ENCODE data around the gene KLF7.

DNA sequence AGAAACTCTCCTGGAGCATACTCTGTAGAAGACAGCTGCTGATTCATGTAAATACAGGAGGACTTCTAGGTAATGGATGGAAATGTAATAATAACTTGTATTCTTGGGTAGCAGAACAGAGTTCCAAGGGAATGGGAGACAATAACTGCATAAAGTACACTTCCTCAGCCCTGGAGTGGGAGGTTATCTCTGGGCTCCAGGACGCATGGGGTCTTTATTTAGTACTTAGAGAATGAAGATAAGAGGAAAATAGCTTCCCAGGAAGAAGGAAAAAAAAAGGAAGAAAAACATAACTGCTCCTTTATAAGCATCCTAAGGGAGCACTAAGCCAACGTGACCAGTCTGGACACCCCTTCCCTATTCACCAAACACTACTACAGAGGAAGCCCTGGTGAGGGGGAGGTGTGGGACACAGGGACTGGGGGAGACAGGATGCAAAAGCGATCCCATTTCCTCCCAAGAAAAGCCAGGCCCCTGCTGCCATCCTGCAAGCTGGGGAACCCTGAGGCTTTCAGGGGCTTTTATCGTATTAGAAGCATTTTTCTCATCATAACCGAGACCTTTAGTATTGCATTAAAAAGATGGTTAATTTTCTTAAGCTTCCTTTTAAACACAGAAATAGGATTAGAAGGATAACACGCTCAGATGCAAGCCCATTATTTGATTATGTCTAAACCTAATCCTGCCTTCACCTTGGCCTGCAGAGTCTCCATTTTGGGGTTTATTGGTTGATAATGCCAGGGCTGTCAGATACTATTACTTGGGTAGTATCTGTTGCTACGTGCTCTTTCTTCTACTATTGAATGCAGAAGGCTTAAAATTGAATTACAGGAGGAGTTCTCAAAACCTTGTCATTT is 78.5 kb downstream of the KLF7 start:
- TF ChIP-seq, protein P1, sequence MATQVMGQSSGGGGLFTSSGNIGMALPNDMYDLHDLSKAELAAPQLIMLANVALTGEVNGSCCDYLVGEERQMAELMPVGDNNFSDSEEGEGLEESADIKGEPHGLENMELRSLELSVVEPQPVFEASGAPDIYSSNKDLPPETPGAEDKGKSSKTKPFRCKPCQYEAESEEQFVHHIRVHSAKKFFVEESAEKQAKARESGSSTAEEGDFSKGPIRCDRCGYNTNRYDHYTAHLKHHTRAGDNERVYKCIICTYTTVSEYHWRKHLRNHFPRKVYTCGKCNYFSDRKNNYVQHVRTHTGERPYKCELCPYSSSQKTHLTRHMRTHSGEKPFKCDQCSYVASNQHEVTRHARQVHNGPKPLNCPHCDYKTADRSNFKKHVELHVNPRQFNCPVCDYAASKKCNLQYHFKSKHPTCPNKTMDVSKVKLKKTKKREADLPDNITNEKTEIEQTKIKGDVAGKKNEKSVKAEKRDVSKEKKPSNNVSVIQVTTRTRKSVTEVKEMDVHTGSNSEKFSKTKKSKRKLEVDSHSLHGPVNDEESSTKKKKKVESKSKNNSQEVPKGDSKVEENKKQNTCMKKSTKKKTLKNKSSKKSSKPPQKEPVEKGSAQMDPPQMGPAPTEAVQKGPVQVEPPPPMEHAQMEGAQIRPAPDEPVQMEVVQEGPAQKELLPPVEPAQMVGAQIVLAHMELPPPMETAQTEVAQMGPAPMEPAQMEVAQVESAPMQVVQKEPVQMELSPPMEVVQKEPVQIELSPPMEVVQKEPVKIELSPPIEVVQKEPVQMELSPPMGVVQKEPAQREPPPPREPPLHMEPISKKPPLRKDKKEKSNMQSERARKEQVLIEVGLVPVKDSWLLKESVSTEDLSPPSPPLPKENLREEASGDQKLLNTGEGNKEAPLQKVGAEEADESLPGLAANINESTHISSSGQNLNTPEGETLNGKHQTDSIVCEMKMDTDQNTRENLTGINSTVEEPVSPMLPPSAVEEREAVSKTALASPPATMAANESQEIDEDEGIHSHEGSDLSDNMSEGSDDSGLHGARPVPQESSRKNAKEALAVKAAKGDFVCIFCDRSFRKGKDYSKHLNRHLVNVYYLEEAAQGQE (IDR thresholded peaks at IDR 0.05) = no peak
- TF ChIP-seq, protein P2, sequence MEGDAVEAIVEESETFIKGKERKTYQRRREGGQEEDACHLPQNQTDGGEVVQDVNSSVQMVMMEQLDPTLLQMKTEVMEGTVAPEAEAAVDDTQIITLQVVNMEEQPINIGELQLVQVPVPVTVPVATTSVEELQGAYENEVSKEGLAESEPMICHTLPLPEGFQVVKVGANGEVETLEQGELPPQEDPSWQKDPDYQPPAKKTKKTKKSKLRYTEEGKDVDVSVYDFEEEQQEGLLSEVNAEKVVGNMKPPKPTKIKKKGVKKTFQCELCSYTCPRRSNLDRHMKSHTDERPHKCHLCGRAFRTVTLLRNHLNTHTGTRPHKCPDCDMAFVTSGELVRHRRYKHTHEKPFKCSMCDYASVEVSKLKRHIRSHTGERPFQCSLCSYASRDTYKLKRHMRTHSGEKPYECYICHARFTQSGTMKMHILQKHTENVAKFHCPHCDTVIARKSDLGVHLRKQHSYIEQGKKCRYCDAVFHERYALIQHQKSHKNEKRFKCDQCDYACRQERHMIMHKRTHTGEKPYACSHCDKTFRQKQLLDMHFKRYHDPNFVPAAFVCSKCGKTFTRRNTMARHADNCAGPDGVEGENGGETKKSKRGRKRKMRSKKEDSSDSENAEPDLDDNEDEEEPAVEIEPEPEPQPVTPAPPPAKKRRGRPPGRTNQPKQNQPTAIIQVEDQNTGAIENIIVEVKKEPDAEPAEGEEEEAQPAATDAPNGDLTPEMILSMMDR (IDR thresholded peaks at IDR 0.05; ENCODE audit: low read depth, low read length, missing input control) = no peak
- TF ChIP-seq SP1 (IDR thresholded peaks at IDR 0.05) = no peak

All from liver (tissue), 3 donors.